DLD1 (cell line): Measurements from ENCODE around the gene TMEM167B.

Experiments
- in situ Hi-C: cut with HindIII; loops from 2 replicates; pipeline ENCODE4 v1.10.0; 2017; ENCODE audit warnings: low sequenced_read_pairs

TMEM167B gene

DNA sequence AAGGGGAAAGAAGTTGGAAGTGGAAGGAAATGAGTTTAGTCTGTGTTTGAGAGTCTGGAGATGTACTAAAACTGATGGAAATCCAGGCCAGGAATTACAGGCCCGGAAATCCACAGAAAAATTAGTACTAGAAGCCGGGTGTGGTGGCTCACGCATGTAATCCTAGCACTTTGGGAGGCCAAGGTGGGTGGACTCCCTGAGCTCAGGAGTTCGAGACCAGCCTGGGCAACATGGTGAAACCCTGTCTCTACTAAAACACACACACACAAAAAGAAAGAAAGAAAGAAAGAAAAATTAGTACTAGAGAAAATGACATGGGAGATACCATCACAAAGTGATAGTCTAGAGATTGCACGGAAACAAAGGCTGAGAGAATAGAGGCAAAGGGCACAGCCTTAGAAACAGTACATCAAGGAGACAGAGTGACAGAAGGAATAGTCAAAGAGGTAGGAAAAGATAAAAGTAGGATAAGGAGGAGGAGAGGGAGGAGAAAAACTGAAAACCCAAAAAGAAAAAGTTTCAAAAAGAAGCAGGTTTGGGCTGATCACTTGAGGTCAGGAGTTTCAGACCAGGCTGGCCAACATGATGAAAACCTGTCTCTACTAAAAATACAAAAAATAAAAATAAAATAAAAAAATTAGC is 10.0 kb upstream of the TMEM167B start:
- in situ Hi-C loops: no loop called here

DNA sequence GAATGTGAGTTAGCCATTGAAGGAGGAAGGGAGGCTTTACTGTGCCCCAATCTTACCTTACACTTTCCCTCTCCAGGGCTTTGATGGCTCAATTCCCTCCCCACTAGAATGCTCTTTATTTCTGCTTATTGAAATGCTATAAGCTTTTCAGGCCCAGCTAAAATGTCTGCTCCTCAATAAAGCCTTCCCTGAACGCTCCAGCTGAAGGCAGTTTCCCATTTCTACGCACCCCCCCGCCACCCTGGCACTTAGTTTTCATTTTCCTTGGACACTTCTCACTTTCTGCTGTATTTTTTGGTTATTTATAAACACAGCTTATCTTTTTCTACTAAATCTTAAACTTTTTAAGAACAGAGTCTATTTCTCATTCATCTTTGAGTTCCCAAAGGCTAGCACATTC is 7.1 kb upstream of the TMEM167B start:
- in situ Hi-C loops: no loop called here

DNA sequence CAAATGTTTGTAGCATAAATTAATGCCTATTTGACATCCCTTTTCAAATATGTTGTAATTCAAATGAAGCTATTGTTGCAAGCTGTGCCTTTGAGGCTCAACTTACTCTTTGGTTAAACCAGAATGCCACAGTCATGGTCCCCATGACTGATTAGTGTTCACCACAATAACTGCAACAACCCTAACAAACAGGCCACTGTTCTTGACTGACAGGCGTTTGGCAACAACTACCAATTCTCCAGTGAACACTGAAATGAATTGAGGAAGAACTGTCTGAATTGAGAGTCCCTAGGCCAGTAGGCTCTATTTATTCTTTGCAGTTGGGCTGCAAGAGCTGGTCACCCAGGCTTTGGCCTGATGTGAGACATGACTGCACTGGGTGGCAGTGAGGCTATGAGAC is 6.6 kb upstream of the TMEM167B start:
- in situ Hi-C loops: no loop called here

DNA sequence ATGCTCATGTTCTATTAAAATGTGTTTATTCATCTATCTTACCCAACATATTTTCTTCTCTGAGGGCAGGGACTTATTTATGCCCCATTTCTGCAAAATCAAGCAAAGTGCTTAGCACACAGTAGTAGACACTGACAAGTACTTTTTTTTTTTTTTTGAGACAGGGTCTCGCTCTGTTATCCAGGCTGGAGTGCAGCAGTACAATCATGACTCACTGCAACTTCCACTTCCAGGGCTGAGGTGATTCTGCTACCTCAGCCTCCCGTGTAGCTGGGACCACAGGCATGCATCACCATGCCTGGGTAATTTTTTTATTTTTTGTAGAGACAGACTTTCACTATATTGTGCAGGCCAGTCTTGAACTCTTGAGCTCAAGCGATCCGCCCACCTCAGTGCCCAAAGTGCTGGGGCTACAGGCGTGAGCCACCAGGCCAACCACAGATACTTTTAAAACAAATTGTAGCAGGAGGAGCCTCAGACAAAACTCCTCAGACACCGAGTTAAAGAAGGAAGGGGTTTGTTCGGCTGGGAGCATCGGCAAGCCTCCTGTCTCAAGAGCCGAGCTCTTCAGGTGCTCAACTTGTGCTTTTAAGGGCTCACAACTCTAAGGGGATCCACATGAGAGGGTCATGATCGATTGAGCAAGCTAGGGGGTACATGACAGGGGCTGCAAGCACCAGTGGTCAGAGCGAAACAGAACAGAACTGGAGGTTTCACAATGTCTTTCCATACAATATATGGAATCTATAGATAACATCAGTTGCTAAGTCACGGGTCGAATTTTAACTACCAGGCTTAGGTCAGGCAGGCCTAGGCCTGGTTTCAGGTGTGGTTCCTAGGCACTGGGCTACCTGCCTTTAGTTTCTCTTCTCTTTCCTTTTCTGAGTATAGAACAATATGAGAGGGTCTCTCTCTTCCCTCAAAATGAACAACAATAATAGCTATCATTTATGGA is 5.7 kb upstream of the TMEM167B start:
- in situ Hi-C loops: no loop called here

DNA sequence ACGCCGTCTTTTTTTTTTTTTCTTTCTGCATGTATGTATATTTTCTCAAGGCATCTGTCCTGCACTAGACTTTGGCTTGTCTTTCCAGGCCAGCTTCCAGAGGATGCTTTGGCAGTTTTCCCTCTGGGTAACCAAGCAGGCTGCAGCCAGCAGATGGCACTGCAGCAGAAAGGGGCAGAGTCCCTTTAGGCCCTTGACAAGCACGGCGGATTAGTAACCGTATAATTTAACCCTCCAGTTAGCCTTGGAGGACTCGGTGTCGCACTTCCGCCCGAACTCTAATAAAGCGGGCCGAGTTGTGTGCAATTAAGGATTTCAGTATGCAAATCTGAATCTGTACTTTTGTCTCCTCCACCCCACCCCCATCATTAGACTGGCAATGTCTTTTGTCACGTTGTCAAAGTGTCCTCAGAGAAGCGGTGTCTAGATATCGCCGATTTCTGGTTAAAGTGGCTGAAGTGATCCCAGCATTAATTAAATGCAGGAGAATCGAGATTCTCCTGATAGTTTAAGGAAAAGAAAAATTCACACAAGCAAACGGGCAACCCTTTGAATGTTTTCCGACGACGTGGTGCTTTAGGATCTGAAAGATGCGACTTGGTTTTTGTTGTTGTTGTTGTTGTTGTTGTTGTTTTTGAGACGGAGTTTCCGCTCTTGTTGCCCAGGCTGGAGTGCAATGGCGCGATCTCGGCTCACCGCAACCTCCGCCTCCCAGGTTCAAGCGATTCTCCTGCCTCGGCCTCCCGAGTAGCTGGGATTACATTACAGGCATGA is 1.1 kb upstream of the TMEM167B start:
- in situ Hi-C loops: no loop called here

DNA sequence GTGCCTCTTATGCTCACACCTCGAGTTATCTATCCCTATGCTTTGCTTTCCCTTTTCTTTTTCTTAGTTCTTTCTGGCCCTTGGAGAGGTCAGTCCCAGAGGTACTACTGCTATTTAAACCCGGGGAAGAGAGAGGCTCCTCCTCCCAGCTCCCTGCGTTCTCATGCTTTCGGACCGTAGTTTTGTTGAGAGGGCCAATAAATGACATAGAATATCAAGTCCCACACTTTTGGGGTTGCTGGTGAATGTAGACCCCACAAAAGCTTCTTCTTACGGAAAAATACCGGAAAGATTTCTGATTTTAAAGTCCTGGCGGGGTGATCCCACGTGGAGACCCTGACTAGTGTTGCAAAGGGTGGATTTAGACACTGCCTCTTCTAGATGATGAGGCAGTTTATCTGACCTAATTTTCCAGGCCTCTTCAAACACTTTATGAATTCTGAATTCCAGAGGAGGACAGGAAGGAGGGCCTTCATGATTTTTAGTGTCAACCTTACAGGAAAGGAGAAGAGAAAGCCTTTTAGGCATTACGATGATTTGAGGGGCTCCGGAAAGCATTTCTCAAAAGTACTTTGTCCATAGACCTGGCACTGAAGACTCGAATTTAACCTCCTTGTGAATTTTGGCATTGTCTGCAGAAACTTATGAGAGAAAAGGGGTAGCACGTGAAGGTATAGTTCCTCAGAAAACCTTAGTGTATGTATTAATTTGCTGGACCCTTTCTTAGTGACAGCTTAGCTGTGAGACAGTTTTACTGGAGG is 694 bp downstream of the TMEM167B start:
- in situ Hi-C loops: no loop called here

DNA sequence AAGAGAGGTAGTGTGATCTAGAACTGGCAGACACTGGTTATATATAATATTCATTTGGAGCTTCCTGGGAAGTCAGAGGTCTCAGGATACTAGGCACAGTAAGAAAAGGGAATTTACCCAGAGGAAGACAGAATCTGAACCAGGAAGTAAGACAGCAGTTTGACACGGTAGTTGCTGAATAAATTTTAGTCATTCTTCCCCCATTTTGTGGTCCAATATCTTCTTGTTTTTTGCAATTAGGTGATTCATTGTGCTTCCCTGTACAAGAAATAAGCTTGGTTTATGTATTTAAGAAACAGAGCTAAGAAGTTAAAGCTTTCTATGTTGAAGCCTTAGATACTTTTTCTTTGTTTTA is 1.3 kb downstream of the TMEM167B start:
- in situ Hi-C loops: no loop called here

DNA sequence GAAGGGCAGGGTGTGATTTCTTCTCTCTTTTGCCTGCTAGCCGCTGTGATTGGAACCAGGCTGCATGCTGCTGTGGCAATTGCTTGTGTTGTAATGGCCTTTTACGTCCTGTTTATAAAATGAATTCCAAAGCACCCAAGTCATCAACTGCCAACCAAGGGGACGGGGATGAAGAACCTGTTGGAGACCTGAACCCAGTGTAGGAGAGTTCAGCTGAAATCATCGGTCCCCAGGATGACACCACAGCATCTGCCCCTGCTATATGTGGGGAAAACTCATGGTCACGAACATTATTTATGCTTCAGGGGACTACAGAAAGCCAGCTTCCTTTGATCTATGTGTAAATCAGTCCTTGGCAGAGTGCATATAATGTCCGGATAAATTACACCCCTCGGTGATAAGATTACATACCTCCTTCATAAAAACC is 3.8 kb downstream of the TMEM167B start:
- in situ Hi-C loops: no loop called here

DNA sequence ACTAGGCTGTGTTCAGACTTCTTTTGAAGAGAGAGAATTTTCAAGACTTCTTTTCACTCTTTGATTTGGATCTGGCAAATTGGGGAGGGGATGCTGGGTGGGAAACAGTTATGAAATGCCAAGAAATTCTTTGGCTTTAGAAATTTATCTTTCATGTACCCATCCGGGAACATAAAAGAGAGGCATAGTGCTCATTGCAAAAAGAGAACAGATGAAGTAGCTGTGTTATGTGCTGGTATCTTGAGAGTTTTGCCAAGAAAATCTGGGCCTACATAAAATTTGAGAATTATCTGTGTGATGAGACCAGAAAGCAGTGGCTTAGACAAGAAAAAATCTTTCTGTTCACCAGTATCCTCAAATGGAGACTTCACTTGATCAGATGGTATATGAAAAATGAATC is 4.3 kb downstream of the TMEM167B start:
- in situ Hi-C loops: no loop called here

DNA sequence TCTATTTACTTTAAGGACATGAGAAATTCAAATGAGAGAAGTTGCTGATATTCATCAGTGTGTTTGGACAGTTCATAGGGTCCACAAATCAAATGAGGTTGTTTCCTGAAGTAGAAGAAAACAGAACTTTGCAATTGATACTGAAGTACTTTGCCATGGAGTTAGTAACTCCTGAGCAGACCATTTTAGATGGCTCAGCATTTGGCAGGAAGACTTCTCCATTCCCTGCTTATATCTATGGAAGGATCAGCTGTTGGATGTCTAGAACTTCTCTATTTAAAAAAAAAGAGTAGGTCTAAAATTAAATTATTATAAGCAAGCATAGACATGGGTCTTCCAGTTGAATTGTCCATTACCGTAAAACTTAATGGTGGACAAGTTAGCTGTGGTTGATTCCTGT is 5.1 kb downstream of the TMEM167B start:
- in situ Hi-C loops: no loop called here

DNA sequence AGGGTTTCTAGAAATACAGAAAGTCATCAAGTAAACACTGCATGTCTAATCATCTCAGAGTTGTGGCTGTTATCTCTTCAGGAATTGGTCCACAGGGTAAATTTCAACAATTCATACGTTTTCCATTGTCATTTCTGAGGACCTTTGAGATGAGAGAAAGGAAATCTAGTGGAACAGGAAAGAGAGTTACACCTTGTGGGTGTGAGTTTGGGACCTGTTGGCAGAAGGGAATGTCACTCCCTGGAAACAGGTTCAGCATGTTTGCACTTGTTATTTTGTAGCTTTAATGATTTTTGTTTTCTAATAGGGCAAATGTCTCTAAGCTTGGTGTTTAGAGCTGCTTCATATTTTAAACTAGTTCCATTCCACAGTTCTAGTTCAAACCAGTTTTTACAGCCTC is 5.6 kb downstream of the TMEM167B start:
- in situ Hi-C loops: no loop called here

DNA sequence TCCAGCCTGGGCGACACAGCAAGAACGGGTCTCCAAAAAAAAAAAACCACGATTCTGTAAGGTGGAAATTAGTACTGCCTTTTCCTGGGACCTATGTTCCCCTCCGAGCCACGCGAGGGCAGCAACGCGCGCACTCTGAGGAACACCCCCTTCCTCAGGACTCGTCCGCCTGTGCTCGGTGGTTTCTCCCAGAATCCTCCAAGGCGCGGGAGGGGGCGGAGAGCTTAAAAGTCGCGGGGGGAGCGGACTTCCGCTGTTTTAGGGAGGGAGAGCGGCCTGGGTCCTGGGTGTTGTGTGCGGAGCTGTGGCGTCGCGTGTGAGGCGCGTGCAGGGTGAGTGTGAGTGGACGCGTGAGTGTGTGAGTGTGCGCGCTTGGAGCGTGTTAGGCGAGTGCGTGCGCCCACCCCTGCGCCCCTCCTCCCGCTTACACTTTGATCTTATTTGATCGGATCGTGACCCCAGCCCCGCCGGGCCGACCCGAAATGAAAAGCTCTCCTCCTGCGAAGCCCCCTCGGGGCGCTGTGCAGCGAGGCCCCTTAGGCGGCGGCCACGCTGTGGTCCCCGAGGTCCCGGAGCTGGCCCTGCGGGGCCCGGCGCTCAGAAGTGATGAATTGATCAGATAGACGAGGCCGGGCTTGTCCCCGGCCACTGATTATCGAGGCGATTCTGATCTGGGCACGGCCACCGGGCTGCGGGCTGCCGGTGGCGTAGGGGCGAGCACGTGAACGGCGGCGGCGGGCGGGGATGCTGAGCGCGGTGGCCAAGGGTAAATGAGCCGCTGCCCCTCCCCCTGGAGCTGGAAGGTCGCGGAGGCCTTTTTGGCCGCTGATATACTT is 9.6 kb downstream of the TMEM167B start:
- in situ Hi-C loops: no loop called here

DNA sequence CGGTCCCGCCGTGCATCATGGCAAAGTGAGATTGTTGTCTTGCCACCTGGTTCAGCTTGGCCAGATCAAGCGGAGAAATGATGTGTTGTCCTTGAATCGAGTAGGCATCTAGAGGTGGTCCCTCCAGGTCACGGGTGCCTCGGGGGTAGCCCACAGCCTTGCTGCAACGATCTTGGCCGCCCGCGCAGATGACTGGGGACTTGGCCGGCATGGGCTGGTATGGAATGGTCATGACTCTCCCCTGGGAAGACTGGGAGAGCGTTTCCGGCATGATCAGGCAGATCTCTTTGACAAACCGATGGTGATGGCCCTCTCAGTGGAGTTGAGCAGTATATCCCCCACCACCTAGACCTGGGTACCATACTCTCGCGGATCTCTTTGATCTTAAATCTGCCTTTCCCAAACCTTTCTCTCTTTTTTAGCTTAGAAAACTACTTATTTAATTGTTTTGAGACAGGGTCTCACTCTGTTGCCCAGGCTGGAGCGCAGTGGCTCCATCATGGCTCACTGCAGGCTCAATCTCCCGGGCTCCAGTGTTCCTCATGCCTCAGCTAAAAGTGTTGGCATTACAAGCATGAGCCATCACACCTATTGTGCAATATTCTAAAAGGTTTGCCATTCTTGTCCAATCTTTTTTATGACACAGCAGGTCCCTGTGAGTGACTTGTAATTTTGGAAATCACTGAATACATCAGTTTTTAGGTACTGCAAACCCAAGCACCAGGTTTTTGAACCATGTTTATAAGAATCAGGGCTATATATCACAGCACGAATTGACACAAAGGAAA is 14.0 kb downstream of the TMEM167B start:
- in situ Hi-C loops: no loop called here

DNA sequence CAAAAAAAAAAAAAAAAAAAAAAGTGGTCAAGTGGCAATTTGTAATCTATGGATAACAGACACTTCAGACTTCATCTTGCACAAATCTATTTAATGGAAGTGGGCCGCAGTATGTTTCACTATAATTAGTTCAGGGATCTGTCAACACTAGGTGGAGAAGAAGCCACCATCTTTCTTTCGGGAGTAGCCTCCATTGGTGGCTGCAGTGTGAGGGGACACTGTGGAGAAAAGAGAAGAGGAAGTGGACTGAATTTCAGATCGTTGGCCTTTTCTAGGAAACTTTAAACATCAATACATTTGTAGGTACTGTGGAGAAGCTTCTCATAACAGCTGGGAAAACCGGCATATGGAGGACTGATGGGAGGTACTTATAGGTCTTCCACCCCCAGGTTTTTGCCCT is 15.3 kb downstream of the TMEM167B start:
- in situ Hi-C loops: no loop called here

DNA sequence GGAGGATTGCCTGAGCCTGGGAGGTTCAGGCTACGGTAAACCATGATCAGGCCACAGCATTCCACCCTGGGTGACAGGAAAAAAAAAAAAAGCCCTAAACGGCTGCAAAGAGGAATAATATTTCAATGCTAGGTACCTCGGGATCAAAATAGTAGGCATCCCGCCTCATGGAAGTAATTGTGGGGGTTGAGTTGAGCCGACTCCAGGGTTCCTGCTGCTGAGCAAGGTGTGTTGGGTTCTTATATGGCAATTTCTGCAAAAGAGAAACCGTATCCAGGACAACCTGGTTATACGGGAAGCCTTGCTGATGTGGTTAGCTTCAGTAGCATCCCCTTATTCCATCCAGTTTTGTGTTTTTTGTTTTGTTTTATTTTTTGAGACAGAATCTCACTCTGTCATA is 17.2 kb downstream of the TMEM167B start:
- in situ Hi-C loops: no loop called here

DNA sequence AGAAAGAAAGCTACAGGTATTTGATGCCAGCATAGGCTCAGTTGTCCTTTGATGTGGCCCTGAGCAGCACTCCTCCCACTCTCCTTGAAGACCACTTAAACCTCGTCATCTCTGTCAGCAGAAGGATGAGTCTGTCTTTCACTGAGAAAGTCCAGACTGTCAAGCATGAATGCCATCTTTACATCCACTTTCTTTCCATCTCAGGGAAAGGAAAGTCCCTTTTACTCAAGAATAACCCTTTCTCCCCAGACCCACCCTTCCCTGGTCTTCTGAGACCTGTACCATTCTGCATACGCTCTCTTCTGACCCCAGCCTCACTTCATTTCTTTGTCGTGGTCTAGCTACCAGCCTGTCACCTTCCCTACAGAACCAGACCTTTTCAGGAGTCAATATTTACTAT is 19.3 kb downstream of the TMEM167B start:
- in situ Hi-C loops: no loop called here

DNA sequence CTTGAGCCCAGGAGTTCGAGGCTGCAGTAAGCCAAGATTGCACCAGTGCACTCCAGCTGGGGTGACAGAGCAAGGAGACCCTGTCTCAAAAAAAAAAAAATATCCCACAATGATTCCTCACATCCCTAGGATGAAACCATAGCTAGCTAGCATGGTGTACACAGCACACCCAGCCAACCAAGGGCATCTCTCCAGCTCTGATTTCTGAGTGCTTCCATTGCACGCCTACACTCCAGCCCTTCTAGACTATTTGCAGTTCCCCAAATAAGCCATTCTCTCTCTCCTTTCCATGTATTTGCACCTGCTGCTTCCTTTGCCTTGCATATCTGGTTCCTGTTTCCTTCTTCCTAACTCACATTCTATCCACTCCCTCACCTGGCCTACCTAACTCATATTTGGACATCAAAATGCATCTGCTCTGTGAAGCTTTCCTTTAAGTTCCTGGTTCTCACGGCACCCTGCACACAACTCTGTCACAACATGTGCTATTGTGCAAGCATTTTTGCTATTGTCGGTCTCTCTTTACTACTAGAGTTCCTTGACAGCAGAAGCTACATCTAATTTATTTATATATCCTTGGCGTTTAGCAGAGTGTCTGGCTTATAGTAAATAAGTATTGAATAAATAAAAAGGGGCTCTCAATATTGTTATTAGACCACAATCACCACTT is 21.0 kb downstream of the TMEM167B start:
- in situ Hi-C loops: no loop called here

DNA sequence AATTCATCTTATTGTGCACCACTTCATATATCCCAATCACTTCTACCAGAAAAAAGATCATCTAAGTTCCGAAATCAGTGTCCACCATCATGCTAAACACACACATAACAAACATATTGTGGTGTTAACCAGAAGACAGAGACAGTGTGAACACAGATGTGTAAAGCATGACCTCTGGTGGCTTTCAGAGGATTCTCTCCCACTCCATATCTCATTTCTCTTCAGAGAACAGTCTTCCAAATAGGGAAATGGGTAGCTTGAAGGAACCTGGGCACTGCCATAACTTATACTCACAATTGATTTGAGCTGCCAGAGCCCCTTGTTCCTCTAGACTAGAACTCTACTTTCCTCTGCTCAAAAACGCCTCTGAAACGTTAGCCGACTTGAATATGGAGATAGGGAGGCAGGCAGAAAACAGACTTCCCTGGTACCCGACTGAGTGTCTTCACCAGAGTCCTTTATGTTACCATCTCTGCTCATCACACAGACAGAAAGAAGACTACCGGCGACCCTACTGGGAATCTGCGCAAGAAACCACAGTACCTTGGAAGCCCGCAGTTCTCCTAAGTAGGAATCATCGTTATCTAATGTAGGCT is 21.6 kb downstream of the TMEM167B start:
- in situ Hi-C loops: no loop called here
